Measurements from ENCODE around the gene GJD4. TPM values are rescaled to one million over a fixed set of nuclear protein-coding genes. Genes with fewer than 3 reads are reported as not detected.

The GJD4 gene
- total and polyA plus RNA-seq, 10 of the 15 experiments (the other 5 are each of a cell fraction or from before 2014, with no cell fraction given): not detected

- Histone ChIP-seq H3K79me2 (ENCODE audit: control insufficient read depth, insufficient read depth, low read length) (no peaks in the 10 kb centered on the region), H3K27ac (ENCODE audit: control insufficient read depth, insufficient read depth) (no peak overlapping the region), H3K36me3 (ENCODE audit: control insufficient read depth in 2 of 2, insufficient read depth in 2 of 2, low read length in 1 of 2) (no peaks in the 10 kb centered on the region), H3K9me3 (replicated peaks; ENCODE audit: control insufficient read depth, insufficient read depth, low read length) (no peaks in the 10 kb centered on the region; the same call in 2 of the 3 replicates), H4K20me1 (ENCODE audit: control insufficient read depth, insufficient read depth) (no peaks in the 10 kb centered on the region), H3K4me2 (ENCODE audit: control insufficient read depth, insufficient read depth) (no peak overlapping the region), H3K27me3 (replicated peaks in 1 of 2; ENCODE audit: control insufficient read depth in 2 of 2, insufficient read depth in 2 of 2, low read length in 1 of 2) (peaks cover 1 to 5% of the 10 kb centered on the region in 2 experiments; a peak in 3 of 4 replicates), H3K9ac (ENCODE audit: control insufficient read depth, insufficient read depth, low read length) (no peak overlapping the region), H3K4me1 (ENCODE audit: control insufficient read depth, insufficient read depth, low read length) (no peaks in the 10 kb centered on the region), H3K4me3 (no peak overlapping the region), H2AFZ (ENCODE audit: control insufficient read depth, low read depth, low read length) (no peak overlapping the region)
- RAD21 ChIA-PET (ENCODE audit: unreplicated experiment): no interaction called here
- WGBS (ENCODE audit: insufficient coverage, insufficient replicate concordance, low lambda C conversion rate, missing lambda C conversion rate): 34% methylated on average over 6 of the region's 6 CpGs
- BruUV-seq (replicated peaks): no TSS peak
- intact Hi-C loops (cut with micrococcal nuclease; ENCODE audit: unreplicated experiment): no loop called here
- POLR2A ChIA-PET: no interaction called here
- ATAC-seq (no peak), FAIRE-seq (no peak), DNase-seq (ENCODE audit: low read depth, low spot score) (no peak)
- TF ChIP-seq, protein P1, sequence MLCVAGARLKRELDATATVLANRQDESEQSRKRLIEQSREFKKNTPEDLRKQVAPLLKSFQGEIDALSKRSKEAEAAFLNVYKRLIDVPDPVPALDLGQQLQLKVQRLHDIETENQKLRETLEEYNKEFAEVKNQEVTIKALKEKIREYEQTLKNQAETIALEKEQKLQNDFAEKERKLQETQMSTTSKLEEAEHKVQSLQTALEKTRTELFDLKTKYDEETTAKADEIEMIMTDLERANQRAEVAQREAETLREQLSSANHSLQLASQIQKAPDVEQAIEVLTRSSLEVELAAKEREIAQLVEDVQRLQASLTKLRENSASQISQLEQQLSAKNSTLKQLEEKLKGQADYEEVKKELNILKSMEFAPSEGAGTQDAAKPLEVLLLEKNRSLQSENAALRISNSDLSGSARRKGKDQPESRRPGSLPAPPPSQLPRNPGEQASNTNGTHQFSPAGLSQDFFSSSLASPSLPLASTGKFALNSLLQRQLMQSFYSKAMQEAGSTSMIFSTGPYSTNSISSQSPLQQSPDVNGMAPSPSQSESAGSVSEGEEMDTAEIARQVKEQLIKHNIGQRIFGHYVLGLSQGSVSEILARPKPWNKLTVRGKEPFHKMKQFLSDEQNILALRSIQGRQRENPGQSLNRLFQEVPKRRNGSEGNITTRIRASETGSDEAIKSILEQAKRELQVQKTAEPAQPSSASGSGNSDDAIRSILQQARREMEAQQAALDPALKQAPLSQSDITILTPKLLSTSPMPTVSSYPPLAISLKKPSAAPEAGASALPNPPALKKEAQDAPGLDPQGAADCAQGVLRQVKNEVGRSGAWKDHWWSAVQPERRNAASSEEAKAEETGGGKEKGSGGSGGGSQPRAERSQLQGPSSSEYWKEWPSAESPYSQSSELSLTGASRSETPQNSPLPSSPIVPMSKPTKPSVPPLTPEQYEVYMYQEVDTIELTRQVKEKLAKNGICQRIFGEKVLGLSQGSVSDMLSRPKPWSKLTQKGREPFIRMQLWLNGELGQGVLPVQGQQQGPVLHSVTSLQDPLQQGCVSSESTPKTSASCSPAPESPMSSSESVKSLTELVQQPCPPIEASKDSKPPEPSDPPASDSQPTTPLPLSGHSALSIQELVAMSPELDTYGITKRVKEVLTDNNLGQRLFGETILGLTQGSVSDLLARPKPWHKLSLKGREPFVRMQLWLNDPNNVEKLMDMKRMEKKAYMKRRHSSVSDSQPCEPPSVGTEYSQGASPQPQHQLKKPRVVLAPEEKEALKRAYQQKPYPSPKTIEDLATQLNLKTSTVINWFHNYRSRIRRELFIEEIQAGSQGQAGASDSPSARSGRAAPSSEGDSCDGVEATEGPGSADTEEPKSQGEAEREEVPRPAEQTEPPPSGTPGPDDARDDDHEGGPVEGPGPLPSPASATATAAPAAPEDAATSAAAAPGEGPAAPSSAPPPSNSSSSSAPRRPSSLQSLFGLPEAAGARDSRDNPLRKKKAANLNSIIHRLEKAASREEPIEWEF (IDR thresholded peaks at IDR 0.05; ENCODE audit: insufficient replicate concordance, low read depth, low read length): no peak
- TF ChIP-seq, protein P2, sequence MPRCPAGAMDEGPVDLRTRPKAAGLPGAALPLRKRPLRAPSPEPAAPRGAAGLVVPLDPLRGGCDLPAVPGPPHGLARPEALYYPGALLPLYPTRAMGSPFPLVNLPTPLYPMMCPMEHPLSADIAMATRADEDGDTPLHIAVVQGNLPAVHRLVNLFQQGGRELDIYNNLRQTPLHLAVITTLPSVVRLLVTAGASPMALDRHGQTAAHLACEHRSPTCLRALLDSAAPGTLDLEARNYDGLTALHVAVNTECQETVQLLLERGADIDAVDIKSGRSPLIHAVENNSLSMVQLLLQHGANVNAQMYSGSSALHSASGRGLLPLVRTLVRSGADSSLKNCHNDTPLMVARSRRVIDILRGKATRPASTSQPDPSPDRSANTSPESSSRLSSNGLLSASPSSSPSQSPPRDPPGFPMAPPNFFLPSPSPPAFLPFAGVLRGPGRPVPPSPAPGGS (IDR thresholded peaks at IDR 0.05; ENCODE audit: borderline replicate concordance, insufficient read depth, low read depth, low read length, poor library complexity, severe bottlenecking): no peak
- TF ChIP-seq ATF3 (IDR thresholded peaks at IDR 0.05; ENCODE audit: borderline replicate concordance, extremely low read depth, low read depth, low read length): no peak
- no peak for TF ChIP-seq ATF2 (IDR thresholded peaks at IDR 0.05; ENCODE audit: low read length)
- no peak for TF ChIP-seq PAX5 (IDR thresholded peaks at IDR 0.05; ENCODE audit: borderline replicate concordance, low read depth, low read length)
- TF ChIP-seq NBN (IDR thresholded peaks at IDR 0.05): no peak
- TF ChIP-seq EED (IDR thresholded peaks at IDR 0.05; ENCODE audit: low read depth): no peak
- no peak for TF ChIP-seq ZNF207 (IDR thresholded peaks at IDR 0.05; ENCODE audit: borderline replicate concordance)
- no peak for TF ChIP-seq NRF1 (conservative IDR thresholded peaks at IDR 0.05; ENCODE audit: low read depth, low read length)
- no peak for TF ChIP-seq HDGF (IDR thresholded peaks at IDR 0.05)
- CTCF ChIA-PET: no interaction called here
- in situ Hi-C loops (cut with MboI): no loop called here
- SMC1A ChIA-PET (ENCODE audit: uncharacterized antibody, unreplicated experiment): interaction anchor here (0.7 kb wide), 1 partner anchor 505 kb away, joined by 3 read pairs; no protein-coding TSS in a partner anchor
Observed at GRCh38 chr10:35606430-35606829, 1.3 kb downstream of the GJD4 start.
